NT2/D1 (cell line): Measurements from ENCODE around the gene POMT1.
"Not testable (repeated sequence)": the region's sequence is repeated elsewhere in the genome, so short reads cannot be mapped to it uniquely, and the experiment has no call there.

Source experiments
- SUZ12 ChIP-seq: IDR thresholded peaks from 2 replicates; pipeline ENCODE4 v1.6.1; 2011; ENCODE audit not compliant: insufficient read length, insufficient read depth; ENCODE audit errors: extremely low read depth
- YY1 ChIP-seq: IDR thresholded peaks from 2 replicates; pipeline ENCODE4 v1.6.1; 2011; ENCODE audit not compliant: insufficient read length, insufficient read depth
- ZNF274 ChIP-seq: IDR thresholded peaks from 2 replicates; pipeline ENCODE4 v1.6.1; 2011; ENCODE audit warnings: mild to moderate bottlenecking, low read depth, low read length

- not testable (repeated sequence) for TF ChIP-seq ZNF274, YY1, SUZ12
Measured at GRCh38 chr9:131472085-131472484, 30.6 kb upstream of the POMT1 start.
